ENCODE results near the gene ATG9A. TPM values are rescaled to one million over a fixed set of nuclear protein-coding genes. Genes with fewer than 3 reads are reported as not detected.

The ATG9A gene
- total RNA-seq, 2 donors from 2014 or later, result 45.4 to 45.7 TPM

- Mint-ChIP-seq H3K36me3 (ENCODE audit: low read depth) (peaks cover 53% of the 10 kb centered on the region), H3K27me3 (ENCODE audit: insufficient read depth) (no peaks in the 10 kb centered on the region), H3K27ac (peak within 1 kb of the TSS; percentile 97), H3K9me3 (no peaks in the 10 kb centered on the region), H3K4me3 (peak within 1 kb of the TSS; percentile 75), H3K4me1 (peaks cover 17% of the 10 kb centered on the region)
- H3K9ac ChIP-seq (ENCODE audit: extremely low read depth, low read length, poor library complexity, severe bottlenecking), result peak within 1 kb of the TSS; percentile 77
- H3K4me3 ChIP-seq (ENCODE audit: low read length), result peak within 1 kb of the TSS; percentile 84
- H3K27ac ChIP-seq (ENCODE audit: low read depth, low read length), result peak within 1 kb of the TSS; percentile 81
- no peaks in the 10 kb centered on the region for H3K4me1 ChIP-seq (ENCODE audit: control insufficient read depth, insufficient read depth, low read length)
- no peaks in the 10 kb centered on the region for H3K9me3 ChIP-seq (ENCODE audit: control insufficient read depth, low read length)
- H3K36me3 ChIP-seq (ENCODE audit: control insufficient read depth, insufficient read depth, low read length), result peaks cover 48% of the 10 kb centered on the region
- WGBS, 2 experiments (ENCODE audit: insufficient coverage in 1 of 2, insufficient read length in 1 of 2), result 23 to 41% methylated on average over 45 to 71 of the region's 71 CpGs
- no peaks in the 10 kb centered on the region for H3K27me3 ChIP-seq (ENCODE audit: control insufficient read depth, insufficient read depth, low read length, poor library complexity, severe bottlenecking)
- peak; percentile 17 for TF ChIP-seq CTCF (conservative IDR thresholded peaks at IDR 0.05)
- peak; percentile 97 for DNase-seq
These were observed 10.4 kb downstream of the ATG9A start, which contains the start of gene ABCB6 for GRCh38 chr2:219218732-219219701. TSS of gene ABCB6 (minus strand) at chr2:219218958. CDS start at chr2:219218673, 285 bp downstream.

- Histone ChIP-seq H3K9ac (ENCODE audit: extremely low read depth, low read length, poor library complexity, severe bottlenecking) (peak overlapping the region; percentile 77), H3K27me3 (ENCODE audit: control insufficient read depth, insufficient read depth, low read length, poor library complexity, severe bottlenecking) (no peaks in the 10 kb centered on the region), H3K9me3 (ENCODE audit: control insufficient read depth, low read length) (no peaks in the 10 kb centered on the region), H3K4me1 (ENCODE audit: control insufficient read depth, insufficient read depth, low read length) (no peaks in the 10 kb centered on the region), H3K4me3 (ENCODE audit: low read length) (peak overlapping the region; percentile 84), H3K36me3 (ENCODE audit: control insufficient read depth, insufficient read depth, low read length) (peaks cover 48% of the 10 kb centered on the region), H3K27ac (ENCODE audit: low read depth, low read length) (peak overlapping the region; percentile 81)
- peak overlapping the region; percentile 97 for H3K27ac Mint-ChIP-seq
- peaks cover 51% of the 10 kb centered on the region for H3K36me3 Mint-ChIP-seq (ENCODE audit: low read depth)
- peaks cover 17% of the 10 kb centered on the region for H3K4me1 Mint-ChIP-seq
- peak; percentile 92 for DNase-seq
- peak overlapping the region; percentile 75 for H3K4me3 Mint-ChIP-seq
- TF ChIP-seq CTCF (conservative IDR thresholded peaks at IDR 0.05), result no peak
- no peaks in the 10 kb centered on the region for H3K27me3 Mint-ChIP-seq (ENCODE audit: insufficient read depth)
- WGBS, 2 experiments (ENCODE audit: insufficient coverage in 1 of 2, insufficient read length in 1 of 2), result 1 to 3% methylated on average over 21 to 37 of the region's 37 CpGs
- no peaks in the 10 kb centered on the region for H3K9me3 Mint-ChIP-seq
These were observed 11.2 kb downstream of the ATG9A start for GRCh38 chr2:219218217-219218731.

GRCh38 chr2:219216535-219216915, 12.9 kb downstream of the ATG9A start:
- Histone ChIP-seq H3K27ac (ENCODE audit: low read depth, low read length) (no peak overlapping the region), H3K36me3 (ENCODE audit: control insufficient read depth, insufficient read depth, low read length) (peaks cover 48% of the 10 kb centered on the region), H3K27me3 (ENCODE audit: control insufficient read depth, insufficient read depth, low read length, poor library complexity, severe bottlenecking) (no peaks in the 10 kb centered on the region), H3K4me3 (ENCODE audit: low read length) (no peak overlapping the region), H3K9ac (ENCODE audit: extremely low read depth, low read length, poor library complexity, severe bottlenecking) (no peak overlapping the region), H3K4me1 (ENCODE audit: control insufficient read depth, insufficient read depth, low read length) (no peaks in the 10 kb centered on the region), H3K9me3 (ENCODE audit: control insufficient read depth, low read length) (no peaks in the 10 kb centered on the region)
- no peaks in the 10 kb centered on the region for H3K9me3 Mint-ChIP-seq
- TF ChIP-seq CTCF (conservative IDR thresholded peaks at IDR 0.05), result no peak
- no peaks in the 10 kb centered on the region for H3K27me3 Mint-ChIP-seq (ENCODE audit: insufficient read depth)
- DNase-seq, result no peak
- H3K36me3 Mint-ChIP-seq (ENCODE audit: low read depth), result peaks cover 53% of the 10 kb centered on the region
- peaks cover 17% of the 10 kb centered on the region for H3K4me1 Mint-ChIP-seq
- 92 to 95% methylated on average over 5 to 6 of the region's 6 CpGs for whole genome bisulfite sequencing, 2 experiments (ENCODE audit: insufficient coverage in 1 of 2, insufficient read length in 1 of 2)
- peak overlapping the region; percentile 26 for H3K4me3 Mint-ChIP-seq
- peak overlapping the region; percentile 67 for H3K27ac Mint-ChIP-seq
